ENCODE data around the gene YBX2. TPM values are rescaled to one million over a fixed set of nuclear protein-coding genes. Genes with fewer than 3 reads are reported as not detected.

The YBX2 gene
- total RNA-seq, 1 donor from 2014 or later, result 7.0 TPM

DNA sequence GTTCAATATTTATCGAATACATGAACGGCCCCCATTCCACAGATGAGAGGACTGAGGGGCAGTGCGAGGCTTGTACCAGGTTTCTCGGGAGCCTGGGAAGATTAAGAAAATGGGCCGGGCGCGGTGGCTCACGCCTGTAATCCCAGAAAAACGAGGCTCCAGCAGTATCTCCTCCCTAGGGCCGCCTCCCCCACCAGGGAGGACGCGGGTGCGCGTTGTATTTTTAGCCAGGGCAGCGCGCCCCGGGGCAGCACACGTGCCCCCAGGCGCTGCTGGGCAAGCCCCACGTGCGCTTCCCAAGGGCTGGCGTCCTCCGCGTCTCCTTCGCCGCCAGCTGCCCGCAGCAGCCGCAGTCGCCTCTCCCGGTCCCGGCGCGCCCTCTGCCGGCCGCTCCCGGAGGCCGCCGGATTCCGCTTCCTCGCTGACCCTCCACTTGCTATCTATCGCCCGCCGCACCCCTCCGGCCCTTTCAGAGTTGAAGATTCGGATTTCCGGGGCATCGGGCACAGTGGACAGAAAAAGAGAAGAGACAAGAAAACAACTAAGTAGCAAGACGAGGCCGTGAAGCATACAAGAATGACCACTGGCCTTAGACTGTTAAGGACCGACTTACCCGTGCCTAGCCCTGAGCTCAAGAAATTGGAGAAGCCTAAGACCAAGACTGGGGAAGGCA lies 1.9 kb upstream of the YBX2 start:
- DNase-seq (ENCODE audit: extremely low spot score, unreplicated experiment), result peak; percentile 90

GRCh38 chr17:7295230-7296180 lies 1.1 kb upstream of the YBX2 start:
- Mint-ChIP-seq H3K27me3 (peaks cover 52% of the 10 kb centered on the region), H3K9me3 (no peaks in the 10 kb centered on the region), H3K4me1 (ENCODE audit: unreplicated experiment) (peaks cover 19% of the 10 kb centered on the region), H3K27ac (peak overlapping the region; percentile 47), H3K36me3 (no peaks in the 10 kb centered on the region), H3K4me3 (peak overlapping the region; percentile 83)
- no peak for TF ChIP-seq CTCF (conservative IDR thresholded peaks at IDR 0.05)
- DNase-seq (ENCODE audit: extremely low spot score, unreplicated experiment), result no peak

More for the DNA sequence above, 1.9 kb upstream of the YBX2 start:
- peak overlapping the region; percentile 70 for H3K4me3 Mint-ChIP-seq
- TF ChIP-seq CTCF (conservative IDR thresholded peaks at IDR 0.05), result peak; percentile 97
- no peaks in the 10 kb centered on the region for H3K9me3 Mint-ChIP-seq
- peaks cover 19% of the 10 kb centered on the region for H3K4me1 Mint-ChIP-seq (ENCODE audit: unreplicated experiment)
- H3K36me3 Mint-ChIP-seq, result no peaks in the 10 kb centered on the region
- H3K27ac Mint-ChIP-seq, result peak overlapping the region; percentile 68
- H3K27me3 Mint-ChIP-seq, result peaks cover 49% of the 10 kb centered on the region

GRCh38 chr17:7293816-7294613 lies 424 bp downstream of the YBX2 start:
- peak overlapping the region; percentile 76 for H3K4me3 Mint-ChIP-seq
- H3K27me3 Mint-ChIP-seq, result peaks cover 44% of the 10 kb centered on the region
- H3K4me1 Mint-ChIP-seq (ENCODE audit: unreplicated experiment), result peaks cover 19% of the 10 kb centered on the region
- DNase-seq (ENCODE audit: extremely low spot score, unreplicated experiment), result no peak
- no peaks in the 10 kb centered on the region for H3K9me3 Mint-ChIP-seq
- no peak for TF ChIP-seq CTCF (conservative IDR thresholded peaks at IDR 0.05)
- H3K36me3 Mint-ChIP-seq, result no peaks in the 10 kb centered on the region
- H3K27ac Mint-ChIP-seq, result peak overlapping the region; percentile 61

GRCh38 chr17:7293159-7293558 lies 1.3 kb downstream of the YBX2 start:
- H3K9me3 Mint-ChIP-seq, result no peaks in the 10 kb centered on the region
- no peaks in the 10 kb centered on the region for H3K36me3 Mint-ChIP-seq
- H3K27me3 Mint-ChIP-seq, result peaks cover 47% of the 10 kb centered on the region
- DNase-seq (ENCODE audit: extremely low spot score, unreplicated experiment), result no peak
- H3K4me3 Mint-ChIP-seq, result peak overlapping the region; percentile 76
- H3K27ac Mint-ChIP-seq, result peak overlapping the region; percentile 65
- no peak for TF ChIP-seq CTCF (conservative IDR thresholded peaks at IDR 0.05)
- H3K4me1 Mint-ChIP-seq (ENCODE audit: unreplicated experiment), result peaks cover 19% of the 10 kb centered on the region

GRCh38 chr17:7292729-7293128 lies 1.7 kb downstream of the YBX2 start:
- H3K27me3 Mint-ChIP-seq, result peaks cover 51% of the 10 kb centered on the region
- peaks cover 19% of the 10 kb centered on the region for H3K4me1 Mint-ChIP-seq (ENCODE audit: unreplicated experiment)

More at GRCh38 chr17:7292729-7293128, 1.7 kb downstream of the YBX2 start:
- no peak for TF ChIP-seq CTCF (conservative IDR thresholded peaks at IDR 0.05)
- Mint-ChIP-seq H3K36me3 (no peaks in the 10 kb centered on the region), H3K27ac (peak overlapping the region; percentile 65), H3K9me3 (no peaks in the 10 kb centered on the region), H3K4me3 (peak overlapping the region; percentile 76)
- DNase-seq (ENCODE audit: extremely low spot score, unreplicated experiment), result no peak

All from type B pancreatic cell (in vitro differentiated cells).